Mammary epithelial cell (primary cell): ENCODE measurements around the gene TACC2.

Source experiments
- EZH2 ChIP-seq: IDR thresholded peaks from 2 replicates; pipeline ENCODE4 v1.6.1; 2012; ENCODE audit warnings: low read length, inconsistent platforms, borderline replicate concordance
- TF ChIP-seq, protein P1 (sequence below), 2 donors: IDR thresholded peaks in 1 of 2; conservative IDR thresholded peaks in 1 of 2; 2 replicates each; pipeline ENCODE4 v1.5.1; 2011 to 2012; ENCODE audit warnings: inconsistent platforms in 2 of 2, low read length in 2 of 2, mild to moderate bottlenecking in 2 of 2, control low read depth in 1 of 2, low read depth in 1 of 2; ENCODE audit not compliant: insufficient read depth in 1 of 2; ENCODE audit errors: extremely low read depth in 1 of 2

DNA sequence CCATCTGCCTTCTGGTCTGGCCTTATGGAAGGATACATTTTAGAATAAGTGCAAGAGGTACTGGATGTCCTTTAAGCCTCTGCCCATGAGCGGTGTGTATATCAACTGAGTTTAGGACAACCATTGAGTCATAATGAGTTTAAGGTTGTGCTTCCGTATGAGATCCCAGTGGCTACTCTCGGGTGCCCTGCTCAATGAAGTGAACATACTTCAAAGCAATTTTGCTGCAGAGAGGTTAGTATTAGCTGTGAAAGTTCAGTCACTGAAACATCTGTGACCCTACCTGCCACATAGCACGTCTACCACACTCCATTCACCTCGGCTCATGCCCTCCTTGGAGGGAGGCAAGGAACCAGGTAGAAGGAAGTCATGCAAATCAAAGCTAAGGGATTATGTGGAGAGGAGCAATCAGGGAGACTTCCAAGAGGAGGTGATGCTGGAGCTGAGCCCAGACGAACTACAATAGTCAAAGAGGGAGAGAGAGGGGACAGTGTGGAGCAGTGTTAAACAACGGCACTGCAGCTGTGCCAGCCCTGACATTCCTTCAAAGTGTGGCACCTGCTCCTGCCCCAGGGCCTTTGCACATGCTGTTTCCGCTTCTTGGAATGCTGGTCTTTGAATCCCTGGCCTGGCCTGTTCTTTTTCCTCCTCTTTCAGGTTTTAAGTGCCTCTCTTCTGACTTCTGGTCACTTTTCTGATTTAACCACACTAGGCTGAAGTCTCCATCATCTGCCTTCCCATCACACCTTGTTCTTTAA, 307.6 kb downstream of the TACC2 start:
- TF ChIP-seq, protein P1, sequence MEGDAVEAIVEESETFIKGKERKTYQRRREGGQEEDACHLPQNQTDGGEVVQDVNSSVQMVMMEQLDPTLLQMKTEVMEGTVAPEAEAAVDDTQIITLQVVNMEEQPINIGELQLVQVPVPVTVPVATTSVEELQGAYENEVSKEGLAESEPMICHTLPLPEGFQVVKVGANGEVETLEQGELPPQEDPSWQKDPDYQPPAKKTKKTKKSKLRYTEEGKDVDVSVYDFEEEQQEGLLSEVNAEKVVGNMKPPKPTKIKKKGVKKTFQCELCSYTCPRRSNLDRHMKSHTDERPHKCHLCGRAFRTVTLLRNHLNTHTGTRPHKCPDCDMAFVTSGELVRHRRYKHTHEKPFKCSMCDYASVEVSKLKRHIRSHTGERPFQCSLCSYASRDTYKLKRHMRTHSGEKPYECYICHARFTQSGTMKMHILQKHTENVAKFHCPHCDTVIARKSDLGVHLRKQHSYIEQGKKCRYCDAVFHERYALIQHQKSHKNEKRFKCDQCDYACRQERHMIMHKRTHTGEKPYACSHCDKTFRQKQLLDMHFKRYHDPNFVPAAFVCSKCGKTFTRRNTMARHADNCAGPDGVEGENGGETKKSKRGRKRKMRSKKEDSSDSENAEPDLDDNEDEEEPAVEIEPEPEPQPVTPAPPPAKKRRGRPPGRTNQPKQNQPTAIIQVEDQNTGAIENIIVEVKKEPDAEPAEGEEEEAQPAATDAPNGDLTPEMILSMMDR (conservative IDR thresholded peaks at IDR 0.05 in 1 of 2, IDR thresholded peaks at IDR 0.05 in 1 of 2; ENCODE audit: extremely low read depth in 1 of 2, insufficient read depth in 1 of 2, low read depth in 1 of 2, low read length in 2 of 2) = no peak
- TF ChIP-seq EZH2 = no peak
